HCEC 1CT (cell line): ENCODE data around the gene DOCK10.
"Not testable (repeated sequence)": the region's sequence is repeated elsewhere in the genome, so short reads cannot be mapped to it uniquely, and the experiment has no call there.

Experiments
- DNase-seq: peaks from one replicate; pipeline ENCODE4 v3.0.0-alpha.2; 2017

DOCK10 gene

DNA sequence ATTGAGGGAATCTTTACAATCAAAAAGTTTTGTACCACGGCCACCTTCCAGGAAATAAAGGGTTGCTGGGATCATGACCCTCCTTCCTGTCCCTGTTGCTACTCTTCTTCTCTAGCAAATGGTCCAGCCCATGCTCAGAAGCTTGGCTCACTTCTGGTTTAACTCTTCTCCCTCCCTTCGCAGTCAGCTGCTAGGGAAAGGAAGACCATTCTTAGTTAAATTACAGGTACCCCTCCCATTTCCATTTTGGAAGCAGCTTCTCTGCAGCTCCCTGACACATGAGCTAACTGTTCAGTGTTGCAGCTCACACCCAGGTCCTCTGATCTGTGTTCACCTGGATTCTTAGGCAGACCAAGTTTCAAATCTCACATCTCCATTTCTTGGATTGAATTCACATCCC, 100.3 kb downstream of the DOCK10 start:
- no peak for DNase-seq

DNA sequence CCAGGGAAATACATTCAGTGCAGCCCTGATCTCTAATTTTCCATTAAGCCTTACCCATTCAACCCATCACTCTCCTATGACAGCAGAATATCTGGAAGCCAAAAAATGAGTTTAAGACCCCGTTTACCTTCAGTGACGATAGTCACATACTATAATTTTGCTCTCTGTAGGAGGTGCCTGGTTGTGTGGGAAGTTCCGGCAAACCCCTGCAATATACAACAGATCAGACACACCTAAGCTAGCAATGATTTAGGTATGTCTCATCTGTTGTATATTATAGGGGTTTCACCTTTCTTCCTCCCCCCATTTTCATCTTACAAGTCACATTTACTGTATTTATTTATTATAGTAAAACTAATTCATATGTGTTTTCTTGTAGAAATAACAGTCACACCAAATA, 101.7 kb downstream of the DOCK10 start:
- no peak for DNase-seq

DNA sequence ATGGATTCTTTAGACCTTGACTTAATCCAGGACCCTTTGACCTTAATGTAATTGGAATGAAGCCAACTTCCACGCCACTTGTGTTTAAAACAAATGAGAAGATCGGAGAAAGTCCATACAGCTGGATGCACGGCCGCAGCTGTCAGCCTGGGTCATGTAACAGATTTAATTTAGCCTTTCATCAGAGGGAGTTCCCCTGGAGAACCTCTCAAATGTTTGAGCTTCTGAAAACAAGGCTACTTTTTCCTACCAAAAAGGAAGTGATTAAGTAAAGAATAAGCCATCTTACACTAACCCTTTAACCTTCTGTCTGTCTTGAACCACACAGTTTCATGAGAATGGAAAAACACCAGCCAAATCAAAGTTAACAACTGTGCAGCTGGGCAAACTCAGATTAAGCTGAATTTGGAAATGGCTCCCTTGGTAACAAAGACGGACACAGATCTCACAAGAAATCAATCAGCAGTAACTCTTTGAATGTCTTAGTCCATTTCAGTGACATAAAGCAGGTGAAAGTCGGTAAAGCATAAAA, 103.6 kb downstream of the DOCK10 start:
- DNase-seq, result peak; percentile 98

DNA sequence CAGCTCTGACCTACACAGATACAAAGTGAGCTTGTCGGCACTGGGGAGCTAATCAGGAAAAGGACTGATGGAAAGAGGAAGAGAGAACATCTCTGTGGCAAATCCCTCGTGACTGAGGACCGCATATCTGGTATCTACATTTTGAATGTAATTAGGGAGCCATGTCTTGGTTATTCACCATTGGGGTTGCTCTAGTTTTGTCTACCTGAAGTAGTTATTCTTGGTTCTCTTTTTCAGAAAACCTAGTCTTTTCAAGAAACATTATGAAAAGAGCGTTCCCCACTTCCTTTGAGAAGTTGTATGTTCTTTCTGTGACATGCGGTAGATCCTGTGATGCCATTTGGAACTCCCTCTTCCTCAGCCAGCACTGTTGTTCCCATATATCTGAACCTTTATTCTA, 104.4 kb downstream of the DOCK10 start:
- DNase-seq, result no peak

DNA sequence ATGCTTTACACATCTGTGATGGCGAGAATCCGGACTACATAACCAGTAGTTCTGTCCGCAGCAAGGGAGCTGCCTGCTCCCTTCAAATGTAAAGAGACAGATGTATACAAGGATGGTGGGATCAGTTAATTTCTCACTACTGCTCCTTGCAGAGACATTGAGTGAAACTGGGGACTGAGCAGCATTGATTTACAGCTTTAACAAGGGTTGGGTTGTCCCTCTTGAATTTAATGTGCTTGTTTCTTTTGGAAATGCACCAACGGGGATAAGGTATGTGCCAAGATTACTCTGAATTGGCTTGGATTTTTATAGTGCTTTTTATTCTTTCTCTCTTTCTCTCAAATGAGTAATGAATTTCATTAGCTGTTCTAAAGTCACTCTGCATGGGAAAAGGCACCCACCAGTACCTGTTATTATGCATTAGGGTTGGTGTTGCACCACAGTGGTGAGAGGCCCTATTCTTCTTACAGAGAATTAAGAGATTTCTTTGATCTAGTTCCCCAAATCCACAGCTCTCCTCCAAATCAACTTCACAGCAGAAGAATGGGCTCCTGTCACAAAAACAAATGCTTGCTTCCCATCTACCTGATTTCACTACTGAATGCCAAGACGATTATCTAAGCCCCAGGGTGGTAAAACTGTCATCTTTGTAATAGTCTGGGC, 107.6 kb downstream of the DOCK10 start:
- no peak for DNase-seq

DNA sequence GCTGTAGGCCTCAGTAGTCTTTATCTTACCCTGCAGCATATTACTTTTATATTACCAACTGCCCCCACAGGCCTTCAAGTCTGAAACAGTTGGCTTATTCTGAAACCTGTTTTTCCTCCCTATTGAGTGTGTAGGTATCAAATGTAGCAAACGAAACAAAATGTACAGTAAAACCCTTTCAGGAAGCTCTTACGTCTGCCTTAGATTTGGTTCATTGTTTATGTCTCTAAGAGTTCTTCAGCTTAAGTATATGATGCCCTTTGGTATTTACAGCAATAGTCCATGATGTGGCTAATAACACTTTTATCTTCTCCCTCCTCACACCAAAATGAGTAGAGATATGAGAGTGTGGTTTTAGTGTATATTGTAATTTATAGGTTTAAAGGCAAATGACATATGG, 108.8 kb downstream of the DOCK10 start:
- DNase-seq, result no peak

DNA sequence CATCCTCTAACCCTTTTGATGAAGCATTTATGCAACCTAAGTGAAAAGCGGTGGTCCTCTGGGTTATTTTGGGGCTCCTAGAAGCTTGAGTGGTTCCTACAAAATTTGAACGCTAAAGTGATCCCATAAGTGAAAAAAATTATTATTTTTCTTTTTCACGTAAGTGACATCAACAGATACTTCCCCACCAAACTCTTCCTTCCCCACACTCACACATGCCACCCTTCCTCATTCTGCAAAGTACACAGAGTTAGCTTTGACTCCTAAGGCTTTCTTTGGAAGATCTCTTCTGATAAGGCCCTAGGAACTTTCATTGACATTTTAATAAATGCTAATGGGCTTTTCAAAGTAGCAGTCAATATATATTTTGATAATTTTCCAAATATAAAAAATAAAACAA, 109.7 kb downstream of the DOCK10 start:
- no peak for DNase-seq

DNA sequence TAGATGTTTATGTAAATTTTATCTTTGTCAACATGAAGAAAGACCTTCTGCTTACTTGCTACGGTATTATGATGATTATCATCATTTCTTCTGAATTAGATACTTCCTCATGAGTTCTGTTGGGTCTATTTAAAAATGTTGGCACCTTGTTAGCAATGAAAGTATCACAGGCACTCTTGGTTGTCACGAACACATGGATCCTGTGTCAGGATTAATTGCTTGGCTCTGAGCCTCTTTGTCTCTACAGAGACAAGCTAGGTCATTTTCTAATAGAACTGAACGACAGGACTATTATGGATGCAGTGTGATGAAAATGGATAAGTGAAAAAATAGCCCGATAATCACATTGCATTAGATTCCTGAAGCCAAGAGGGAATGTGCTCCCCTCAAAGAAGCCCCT, 110.3 kb downstream of the DOCK10 start:
- DNase-seq, result no peak

DNA sequence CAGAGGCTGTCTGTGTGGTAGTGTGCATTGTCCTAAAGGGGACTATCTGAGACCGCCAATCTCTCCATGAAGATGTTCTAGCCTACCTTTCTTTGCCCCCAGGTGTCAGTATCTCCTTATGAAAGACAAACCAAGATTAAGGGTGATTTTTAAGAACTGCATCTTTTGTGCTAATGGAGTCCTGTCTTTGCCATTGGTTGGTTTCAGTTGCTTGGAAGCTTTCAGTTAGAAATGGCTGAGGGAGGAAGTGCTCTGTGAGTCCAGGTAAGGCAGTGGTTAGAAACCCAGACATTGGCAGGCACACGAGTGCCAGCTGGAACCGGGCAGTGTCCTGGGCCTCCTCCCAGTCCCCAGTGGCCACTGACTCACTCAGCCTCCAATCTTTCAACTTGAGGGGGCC, 111.3 kb downstream of the DOCK10 start:
- no peak for DNase-seq

DNA sequence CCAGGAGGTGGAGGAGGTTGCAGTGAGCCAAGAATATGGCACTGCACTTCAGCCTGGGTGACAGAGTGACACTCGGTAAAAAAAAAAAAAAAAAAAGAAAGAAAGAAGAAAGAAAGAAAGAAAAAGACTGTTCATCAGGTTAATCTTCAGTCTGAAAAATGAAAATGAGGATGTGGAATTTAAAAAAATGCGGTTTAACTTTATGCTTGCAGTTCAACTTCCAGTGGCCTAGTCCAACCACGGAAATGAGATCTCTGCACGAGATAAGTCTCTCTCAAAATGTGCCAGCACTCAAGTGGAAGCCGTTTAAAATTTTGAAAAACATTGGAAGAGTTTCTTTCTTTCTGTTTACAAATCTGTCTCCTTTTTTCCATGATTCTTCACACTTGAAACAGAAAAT, 112.1 kb downstream of the DOCK10 start:
- no peak for DNase-seq

DNA sequence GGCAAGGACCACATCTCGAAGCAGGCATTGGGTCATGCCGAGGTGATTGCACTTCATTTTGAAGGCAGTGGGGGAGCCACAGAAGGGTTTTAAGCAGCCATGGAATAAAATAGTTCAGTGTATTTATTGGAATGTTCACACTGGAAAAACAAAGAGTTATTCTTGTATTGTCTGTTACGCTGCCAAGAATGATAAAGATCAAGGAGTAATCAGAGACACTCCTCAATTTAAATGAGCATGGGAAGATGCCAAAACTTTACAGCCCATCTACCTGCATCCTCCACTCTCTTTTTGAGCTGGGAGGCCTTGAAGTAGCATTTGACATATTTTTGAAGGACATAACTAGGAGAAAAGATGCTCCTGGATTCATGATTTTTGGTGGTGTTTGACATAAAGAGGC, 112.8 kb downstream of the DOCK10 start:
- DNase-seq, result no peak

DNA sequence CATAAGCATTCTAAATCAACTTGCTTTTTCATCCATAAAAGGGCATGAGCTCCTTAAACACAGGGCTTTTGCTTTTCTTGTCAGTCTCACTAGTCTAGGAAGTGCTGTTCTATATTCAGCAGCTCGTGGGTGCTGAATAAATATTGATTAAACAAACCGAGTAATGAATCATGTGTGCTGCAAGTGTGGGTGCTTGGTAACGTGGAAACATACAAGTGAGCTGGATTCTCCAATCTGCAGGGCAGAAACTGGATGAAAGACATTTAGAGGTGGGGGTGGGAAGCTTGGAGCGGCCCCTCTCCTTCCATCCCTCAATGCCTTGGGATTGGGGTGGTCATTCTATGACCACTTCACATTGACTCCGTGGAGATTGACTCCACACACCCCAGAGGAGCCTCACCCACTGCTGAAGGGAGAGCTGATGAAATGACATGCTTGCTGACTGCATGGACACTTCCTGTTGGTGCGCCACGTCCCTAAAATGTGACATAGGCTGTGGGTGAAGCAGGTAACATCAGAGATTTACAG, 114.6 kb downstream of the DOCK10 start:
- DNase-seq, result peak; percentile 68

DNA sequence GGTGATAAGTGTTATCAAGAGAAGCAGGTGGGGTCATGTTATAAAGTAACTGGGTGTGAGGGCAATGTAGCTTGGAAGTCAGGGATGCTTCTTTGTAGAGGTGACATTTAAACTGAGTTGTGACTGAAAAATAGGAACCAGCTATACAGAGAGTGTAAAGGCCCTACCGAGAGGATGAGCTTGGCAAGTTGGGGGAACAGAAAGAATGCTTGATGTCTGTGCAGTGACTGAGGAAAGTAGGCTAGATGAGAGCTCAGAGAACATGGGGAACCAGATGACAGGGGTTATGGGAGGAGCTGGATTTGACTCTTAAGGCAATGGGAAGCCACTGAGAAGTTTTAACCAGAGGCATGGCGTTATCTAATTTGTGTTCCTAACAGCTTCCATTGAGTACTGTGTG, 115.3 kb downstream of the DOCK10 start:
- DNase-seq, result no peak

DNA sequence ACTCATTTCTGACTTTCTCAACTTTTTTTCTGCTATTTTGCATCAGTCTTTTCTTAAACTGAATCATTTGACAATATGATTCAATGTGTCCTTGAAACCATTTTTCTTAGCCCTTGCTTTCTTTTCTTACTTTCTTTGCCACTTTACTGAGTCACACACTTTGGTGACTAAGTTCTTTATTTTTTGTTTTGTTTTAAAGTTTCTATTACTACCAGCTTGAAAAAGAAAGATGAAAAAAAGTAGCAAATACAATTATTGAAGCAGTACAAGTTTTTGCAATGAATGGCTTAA, 116.5 kb downstream of the DOCK10 start:
- peak; percentile 58 for DNase-seq

DNA sequence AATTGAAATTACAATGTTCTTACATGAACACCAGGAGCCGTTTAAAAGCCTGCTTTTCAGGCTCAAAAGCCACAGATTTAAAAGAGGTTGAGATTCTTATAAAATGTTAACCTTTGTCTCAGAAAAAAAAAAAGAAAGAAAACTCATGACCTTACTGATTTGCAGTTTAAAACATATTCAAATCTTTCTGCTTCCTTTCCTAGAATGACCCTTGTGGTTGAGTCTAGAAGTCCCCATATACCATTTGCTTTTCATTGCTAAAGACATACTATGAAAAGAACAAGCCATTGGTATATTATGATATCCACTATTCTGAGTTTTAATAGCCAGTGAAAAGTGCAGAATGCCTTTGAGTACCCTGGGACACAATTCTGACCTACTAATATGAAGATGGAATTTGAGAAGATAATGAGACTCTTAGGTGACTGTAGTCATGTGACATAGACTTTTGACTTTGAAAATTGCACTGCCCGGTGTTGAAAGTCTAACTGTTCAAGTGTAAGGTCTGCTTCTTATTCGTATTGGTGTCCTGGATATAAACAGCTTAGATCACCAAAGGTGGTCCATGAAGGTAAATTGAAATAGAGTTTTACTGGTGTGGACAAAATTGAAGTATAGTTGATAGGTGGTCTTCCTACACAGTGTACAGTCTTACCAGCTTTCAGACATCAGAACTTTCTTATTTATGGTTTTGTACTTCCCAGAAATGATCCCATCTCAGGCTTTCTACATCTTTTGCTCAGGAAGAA, 117.0 kb downstream of the DOCK10 start:
- no peak for DNase-seq

DNA sequence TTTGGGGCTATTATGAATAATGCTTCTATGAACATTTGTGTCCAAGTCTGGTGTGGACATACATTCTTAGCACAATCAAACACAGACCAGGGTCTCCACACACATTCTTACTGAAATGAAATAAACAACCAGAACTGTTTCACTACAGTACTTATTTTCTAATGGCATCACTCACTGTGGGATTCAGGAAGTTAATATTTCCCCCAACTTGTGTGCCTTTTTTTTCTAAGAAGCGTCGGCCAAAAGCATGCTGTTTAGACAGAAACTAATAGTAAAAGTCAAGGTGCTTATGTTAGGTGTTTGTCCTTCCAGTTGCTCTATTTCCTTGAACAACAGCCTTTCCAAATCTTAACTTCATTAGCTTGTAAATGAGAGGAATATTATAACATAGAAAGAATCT, 117.6 kb downstream of the DOCK10 start:
- no peak for DNase-seq

DNA sequence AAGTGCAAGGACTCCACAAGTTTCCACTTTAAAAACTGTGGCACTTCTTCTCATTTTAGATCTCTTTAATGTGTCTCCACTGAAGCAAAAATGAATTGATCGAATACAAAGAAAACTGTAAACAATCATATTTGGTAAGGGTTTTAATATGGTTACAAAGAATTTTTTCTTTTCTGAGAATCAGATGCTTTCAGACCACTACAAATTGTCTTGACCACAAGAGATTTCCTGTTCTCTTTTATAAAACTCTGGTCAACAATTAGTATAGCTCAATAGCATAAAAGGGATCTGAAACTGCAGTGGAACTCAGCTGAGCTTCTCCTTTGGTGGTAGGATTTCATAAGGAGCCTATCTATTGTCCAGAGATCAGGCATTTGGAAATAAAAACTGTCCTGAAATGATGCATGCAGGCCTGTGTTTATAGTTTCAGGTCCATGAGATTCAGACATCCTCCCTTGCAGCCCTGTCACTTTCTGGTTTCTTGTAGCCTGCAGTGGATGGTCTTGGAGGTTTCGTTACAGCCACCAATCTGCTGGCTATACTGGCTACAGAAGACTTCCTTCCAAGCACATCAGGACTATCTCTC, 120.0 kb downstream of the DOCK10 start:
- no peak for DNase-seq

DNA sequence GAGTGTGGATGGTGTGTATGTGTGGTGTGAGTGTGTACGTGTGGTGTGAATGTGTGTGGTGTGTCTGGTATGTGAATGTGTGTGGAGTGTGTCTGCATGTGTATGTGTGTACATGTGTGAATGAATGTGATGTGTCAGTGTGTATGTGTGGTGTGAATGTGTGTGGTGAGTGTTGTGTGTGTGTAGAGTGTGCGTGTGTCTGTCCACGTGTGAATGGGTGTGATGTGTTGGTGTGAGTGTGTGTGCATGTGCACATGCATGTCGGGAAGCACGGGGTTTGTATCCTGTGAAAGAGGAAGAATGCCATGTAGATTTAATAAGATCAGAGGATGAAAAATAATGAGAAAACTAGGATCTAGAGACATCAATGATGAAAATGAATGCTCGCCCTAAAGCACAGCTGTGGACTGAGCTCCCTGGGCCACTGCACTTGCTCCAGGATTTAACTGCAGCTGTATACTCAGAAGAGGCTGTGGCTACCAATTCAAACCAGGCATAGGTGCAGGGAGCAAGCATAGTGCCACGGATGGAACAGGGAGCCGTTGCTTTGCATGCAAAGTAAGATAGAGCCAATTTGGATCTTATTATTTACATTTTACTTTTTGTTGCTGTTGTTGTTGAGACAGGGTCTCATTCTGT, 122.7 kb downstream of the DOCK10 start:
- DNase-seq, result no peak

DNA sequence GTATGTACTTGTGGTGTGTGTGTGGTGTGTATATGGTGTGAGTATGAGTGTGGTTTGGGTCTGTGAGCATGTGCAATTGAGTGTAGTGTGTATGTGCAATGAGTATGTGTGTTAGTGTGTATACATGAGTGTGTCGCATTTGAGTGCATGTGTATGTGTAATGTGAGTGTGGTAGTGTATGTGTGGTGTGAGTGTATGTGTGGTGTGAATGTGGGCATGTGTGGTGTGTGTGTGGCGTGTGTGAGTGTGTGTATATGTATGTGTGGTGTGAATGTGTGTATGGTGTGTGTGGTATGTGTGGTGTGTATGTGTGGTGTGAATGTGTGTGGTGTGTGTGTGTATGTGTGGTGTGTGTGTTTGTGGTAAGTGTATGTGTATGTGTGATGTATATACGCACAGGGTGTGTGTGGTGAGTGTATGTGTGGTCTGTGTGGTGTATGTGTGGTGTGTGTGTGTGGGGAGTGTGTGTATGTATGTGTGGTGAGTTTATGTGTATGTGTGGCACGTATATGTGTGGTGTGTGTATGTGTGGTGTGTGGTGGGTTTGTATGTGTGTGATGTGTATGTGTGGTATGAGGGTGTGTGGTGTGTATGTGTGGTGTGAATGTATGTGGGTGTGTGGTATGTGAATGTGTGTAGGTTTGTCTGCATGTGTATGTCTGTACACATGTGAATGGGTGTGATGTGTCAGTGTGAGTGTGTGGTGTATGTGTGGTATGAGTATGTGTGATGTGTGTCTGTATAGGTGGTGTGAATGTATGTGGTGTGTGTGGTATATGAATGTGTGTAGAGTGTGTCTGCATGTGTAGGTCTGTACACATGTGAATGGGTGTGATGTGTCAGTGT, 123.4 kb downstream of the DOCK10 start:
- no peak for DNase-seq

DNA sequence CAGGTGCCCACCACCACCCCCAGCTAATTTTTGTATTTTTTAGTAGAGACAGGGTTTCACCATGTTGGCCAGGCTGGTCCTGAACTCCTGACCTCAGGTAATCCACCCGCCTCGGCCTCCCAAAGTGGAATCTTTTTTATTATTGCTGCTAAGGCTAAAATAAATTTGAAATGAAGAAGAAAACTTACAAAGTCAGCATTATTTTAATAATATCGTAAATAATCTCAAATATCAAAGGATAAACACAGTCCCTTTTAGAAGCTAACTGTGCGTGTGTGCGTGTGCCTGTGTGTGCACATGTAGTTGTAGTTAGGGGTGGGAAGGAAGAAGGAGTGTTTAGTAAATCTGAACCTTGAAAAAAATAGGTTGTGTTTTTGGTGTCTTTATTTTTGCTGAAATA, 125.0 kb downstream of the DOCK10 start:
- DNase-seq, result not testable (repeated sequence)

DNA sequence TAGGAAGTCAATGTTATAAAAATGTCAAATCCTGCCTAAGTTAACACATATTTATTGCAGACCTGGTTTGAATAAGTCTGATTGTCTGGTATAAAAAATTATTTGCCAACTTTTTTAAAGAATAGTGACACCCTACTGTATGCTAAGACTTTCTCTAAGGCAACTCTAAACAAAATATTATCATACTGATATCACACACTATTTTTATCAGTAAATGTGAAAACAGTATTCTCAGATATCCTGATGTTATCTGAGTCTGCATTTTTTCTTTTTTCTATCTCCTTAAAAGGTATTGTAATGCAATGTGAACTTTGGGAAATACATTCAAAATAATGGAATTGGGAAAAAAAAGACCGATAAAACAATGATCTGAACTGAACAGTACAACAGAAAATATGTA, 127.1 kb downstream of the DOCK10 start:
- no peak for DNase-seq

DNA sequence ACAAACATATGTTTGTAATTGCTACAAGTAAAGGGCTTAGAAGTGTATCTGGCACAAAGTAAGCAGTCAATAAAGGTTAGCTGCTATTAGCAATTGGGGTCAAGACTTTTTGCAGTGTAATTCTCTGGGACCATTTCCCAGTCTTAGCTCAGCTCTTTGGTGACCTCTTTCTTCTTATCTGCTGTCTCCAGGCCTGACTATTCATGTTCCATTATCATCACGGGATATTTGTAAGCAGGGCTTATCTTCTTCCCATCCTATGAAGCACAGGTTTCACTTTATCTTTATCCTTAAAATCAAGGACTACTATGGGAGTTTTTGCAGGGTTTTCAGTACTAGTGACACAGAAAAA, 131.7 kb downstream of the DOCK10 start:
- no peak for DNase-seq
